Activated naive CD8-positive, alpha-beta T cell treated with anti-CD3 and anti-CD28 coated beads, Interleukin-2, amount 10 ng/mL, durations not matched to agents 7 days and 5 days (primary cell): Measurements from ENCODE around the gene PID1. TPM values are rescaled to one million over a fixed set of nuclear protein-coding genes. Genes with fewer than 3 reads are reported as not detected.

Source experiments
- ATAC-seq: fragments of 150-1000 bp; cut with Tn5 transposase; one replicate; pipeline ENCODE4 v1.10.0; 2021; ENCODE audit warnings: low read depth, moderate library complexity
- POLR2A ChIA-PET: fragments of 350-600 bp; sonication (Branson Sonifier 250); formaldehyde crosslinking; loops from one replicate; lab custom pipeline; 2021; ENCODE audit warnings: antibody characterized with exemption; lab: Charles Lee
- DNase-seq: peaks from one replicate; pipeline ENCODE4 v3.0.0; 2021
- H3K27ac Mint-ChIP-seq: one replicate; pipeline ENCODE4 v1.8.0; 2022; ENCODE audit warnings: mild to moderate bottlenecking, mixed read lengths
- H3K27me3 Mint-ChIP-seq: one replicate; pipeline ENCODE4 v1.8.0; 2022; ENCODE audit warnings: mild to moderate bottlenecking, moderate library complexity, mixed read lengths
- H3K36me3 Mint-ChIP-seq: one replicate; pipeline ENCODE4 v1.8.0; 2021; ENCODE audit warnings: mild to moderate bottlenecking, mixed read lengths
- H3K4me1 Mint-ChIP-seq: one replicate; pipeline ENCODE4 v1.8.0; 2021; ENCODE audit warnings: mixed read lengths
- H3K4me3 Mint-ChIP-seq: one replicate; pipeline ENCODE4 v1.8.0; 2022; ENCODE audit warnings: mild to moderate bottlenecking, moderate library complexity, mixed read lengths
- H3K9me3 Mint-ChIP-seq: one replicate; pipeline ENCODE4 v1.8.0; 2021; ENCODE audit warnings: mixed read lengths
- total RNA-seq, 2 experiments: library from RNA; stranded (reverse); gene quantifications; one replicate each; pipeline ENCODE4 v1.2.3, GENCODE V29; 2021

PID1 gene
- total RNA-seq, 2 experiments from 2014 or later: 0.11 to 0.17 TPM

DNA sequence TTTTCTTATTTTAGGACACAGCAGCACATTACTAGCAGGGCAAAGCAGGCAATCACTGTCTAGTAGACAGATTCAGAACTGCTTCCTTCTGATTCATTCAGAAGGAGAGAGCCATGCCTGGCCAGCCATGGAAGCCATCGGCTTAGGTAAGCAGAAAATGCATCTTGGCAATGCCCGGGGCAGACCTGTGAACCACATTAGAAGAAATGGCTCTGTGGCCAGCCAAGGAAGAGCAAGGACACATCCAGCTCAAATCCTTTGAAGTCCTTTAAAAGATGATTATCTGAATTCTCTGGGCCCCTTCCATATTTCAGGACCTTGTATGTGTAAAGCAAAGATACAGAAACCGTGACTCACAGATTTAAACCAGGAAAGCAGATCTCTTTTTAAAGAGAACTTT lies 227.4 kb downstream of the PID1 start:
- H3K27ac Mint-ChIP-seq: no peak overlapping the region
- H3K4me1 Mint-ChIP-seq: no peaks in the 10 kb centered on the region
- POLR2A ChIA-PET: no interaction called here
- no peaks in the 10 kb centered on the region for H3K27me3 Mint-ChIP-seq
- H3K4me3 Mint-ChIP-seq: no peak overlapping the region
- DNase-seq (no peak), ATAC-seq (no peak)
- H3K9me3 Mint-ChIP-seq: peaks cover 4% of the 10 kb centered on the region
- H3K36me3 Mint-ChIP-seq: no peaks in the 10 kb centered on the region

DNA sequence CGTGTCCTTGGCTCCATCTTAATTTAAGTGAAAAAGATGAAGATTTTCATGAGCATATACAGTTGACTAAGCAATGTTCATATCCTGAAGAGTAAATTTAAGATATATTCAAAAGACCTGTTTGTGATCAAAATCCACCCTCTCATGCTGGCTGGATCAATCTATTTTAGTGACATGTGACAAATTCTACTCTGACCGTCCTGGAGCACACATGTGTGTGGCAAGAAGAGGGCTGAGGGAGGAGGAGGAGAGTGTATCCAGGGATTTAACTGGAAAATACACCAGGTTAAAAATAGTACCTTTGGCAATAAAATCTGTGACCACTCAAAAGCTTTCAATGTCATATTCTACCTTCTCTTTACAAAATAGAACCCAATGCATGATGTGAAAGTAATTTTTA lies 228.7 kb downstream of the PID1 start:
- Mint-ChIP-seq H3K27me3 (no peaks in the 10 kb centered on the region), H3K4me3 (no peak overlapping the region), H3K27ac (no peak overlapping the region), H3K9me3 (peaks cover 4% of the 10 kb centered on the region), H3K36me3 (no peaks in the 10 kb centered on the region), H3K4me1 (no peaks in the 10 kb centered on the region)
- POLR2A ChIA-PET: no interaction called here
- ATAC-seq (no peak), DNase-seq (no peak)

DNA sequence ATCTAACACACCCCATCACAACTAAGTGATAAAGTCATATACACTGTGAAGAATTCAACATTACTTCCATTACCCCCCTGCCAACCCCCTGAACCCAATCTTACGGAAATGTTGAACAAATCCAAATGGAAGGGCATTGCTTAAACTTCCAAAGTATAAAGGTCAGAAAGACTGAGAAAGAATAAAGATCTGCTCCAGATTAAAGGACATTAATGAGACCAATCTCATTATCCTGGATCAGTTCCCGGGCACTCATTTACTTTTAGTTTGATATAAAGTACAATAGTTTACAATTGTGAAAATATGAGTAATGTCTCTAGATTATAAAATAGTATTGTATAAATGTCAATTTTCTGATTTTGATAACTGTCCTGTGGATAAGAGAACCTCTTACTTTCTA lies 229.4 kb downstream of the PID1 start:
- Mint-ChIP-seq H3K4me3 (no peak overlapping the region), H3K27ac (no peak overlapping the region), H3K36me3 (no peaks in the 10 kb centered on the region), H3K27me3 (no peaks in the 10 kb centered on the region), H3K4me1 (no peaks in the 10 kb centered on the region), H3K9me3 (peaks cover 2% of the 10 kb centered on the region)
- POLR2A ChIA-PET: no interaction called here
- DNase-seq (no peak), ATAC-seq (no peak)

DNA sequence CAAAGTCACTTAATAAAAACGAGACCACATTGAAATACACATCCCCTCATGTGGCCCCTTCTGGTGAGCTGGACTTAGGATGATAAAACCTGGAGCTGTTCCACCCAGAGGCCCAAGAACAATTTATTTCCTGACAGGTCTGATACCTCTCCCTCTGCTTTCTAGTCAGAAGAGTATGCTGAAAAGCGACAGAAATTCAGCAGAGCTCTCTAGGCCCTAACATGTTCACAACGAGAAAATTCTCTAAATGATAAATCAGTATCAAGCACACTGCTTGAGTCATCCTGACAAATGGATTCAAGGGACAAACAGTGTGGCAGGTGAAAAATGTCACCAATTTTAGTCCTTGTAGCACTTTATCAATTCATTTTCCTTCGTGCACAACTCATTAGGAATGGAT lies 233.5 kb downstream of the PID1 start:
- Mint-ChIP-seq H3K27me3 (no peaks in the 10 kb centered on the region), H3K4me3 (no peak overlapping the region), H3K9me3 (no peaks in the 10 kb centered on the region), H3K4me1 (no peaks in the 10 kb centered on the region), H3K27ac (no peak overlapping the region), H3K36me3 (no peaks in the 10 kb centered on the region)
- DNase-seq (no peak), ATAC-seq (no peak)
- POLR2A ChIA-PET: no interaction called here

DNA sequence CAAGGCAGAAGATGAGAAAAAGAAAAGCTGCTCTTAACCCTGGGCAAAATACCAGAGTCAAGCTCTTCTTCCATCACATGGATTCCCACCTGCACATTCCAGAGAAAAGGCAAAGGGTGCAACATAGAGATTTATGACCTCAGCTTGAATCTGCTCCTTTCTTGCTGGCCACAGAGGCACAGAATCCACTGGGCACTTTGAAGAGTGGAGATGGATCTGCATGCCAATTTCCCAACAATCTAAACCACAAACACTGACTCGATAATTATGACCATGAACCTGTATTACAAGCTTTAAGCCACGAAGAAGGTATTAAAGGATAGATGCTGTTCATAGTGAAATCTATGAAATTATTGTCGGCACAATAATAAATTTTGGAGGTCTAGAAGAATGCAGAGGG lies 237.3 kb downstream of the PID1 start:
- Mint-ChIP-seq H3K9me3 (no peaks in the 10 kb centered on the region), H3K27ac (no peak overlapping the region), H3K27me3 (no peaks in the 10 kb centered on the region), H3K36me3 (no peaks in the 10 kb centered on the region), H3K4me1 (no peaks in the 10 kb centered on the region), H3K4me3 (no peak overlapping the region)
- DNase-seq (no peak), ATAC-seq (no peak)
- POLR2A ChIA-PET: no interaction called here

DNA sequence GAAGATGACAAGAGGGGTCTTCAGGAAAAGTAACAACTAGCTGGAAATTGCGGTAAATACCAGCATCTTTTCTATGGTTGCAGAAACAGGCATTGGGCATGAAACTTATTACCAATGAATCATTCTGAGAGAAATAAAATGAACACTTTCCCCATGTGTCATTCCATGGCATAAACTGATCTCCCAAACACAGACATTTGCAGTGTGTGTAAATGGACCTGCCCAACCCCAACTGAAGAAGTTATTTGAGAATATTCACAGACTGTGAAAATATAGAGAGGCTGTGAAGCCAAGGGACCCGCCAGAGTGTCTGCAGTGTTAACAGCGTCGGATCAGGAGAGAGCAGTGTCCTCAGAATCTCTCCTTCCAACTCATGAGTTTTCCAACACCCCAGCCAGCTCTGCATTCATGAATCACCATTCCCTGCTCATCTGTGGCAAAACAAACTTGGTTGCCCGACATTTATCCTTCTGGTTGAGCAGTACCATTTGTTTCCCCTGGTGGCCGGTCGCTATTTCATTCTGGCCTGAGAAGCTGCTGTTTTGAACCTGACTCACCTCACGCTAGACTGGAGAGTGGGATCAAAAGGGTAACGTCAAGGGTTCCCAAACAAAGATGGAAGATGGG lies 238.4 kb downstream of the PID1 start:
- Mint-ChIP-seq H3K36me3 (no peaks in the 10 kb centered on the region), H3K27me3 (no peaks in the 10 kb centered on the region), H3K27ac (no peak overlapping the region), H3K4me1 (no peaks in the 10 kb centered on the region), H3K9me3 (no peaks in the 10 kb centered on the region), H3K4me3 (no peak overlapping the region)
- no peak for ATAC-seq
- POLR2A ChIA-PET: no interaction called here
- no peak for DNase-seq

GRCh38 chr2:229027353-229028105 lies 243.6 kb downstream of the PID1 start:
- Mint-ChIP-seq H3K4me3 (no peak overlapping the region), H3K4me1 (no peaks in the 10 kb centered on the region)
- POLR2A ChIA-PET: no interaction called here

DNA sequence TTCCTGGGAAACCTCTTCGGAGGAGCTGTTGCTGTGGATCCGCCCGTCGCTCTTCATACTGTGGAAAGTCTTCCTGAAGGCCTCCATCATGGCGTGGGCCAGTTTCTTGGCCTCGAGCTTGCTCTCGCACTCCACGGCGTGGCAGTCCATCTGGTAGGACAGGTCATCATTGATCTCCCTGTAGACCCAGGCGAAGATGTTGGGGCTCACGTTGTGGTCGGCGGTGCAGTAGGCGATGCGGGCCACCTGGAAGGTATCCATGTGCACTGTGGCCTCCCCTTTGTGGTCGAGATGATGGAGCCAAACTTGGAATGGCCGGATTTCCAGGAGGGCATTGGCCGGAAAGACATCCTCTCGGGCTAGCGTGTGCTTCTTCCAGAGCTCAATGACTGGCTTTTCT lies 245.4 kb downstream of the PID1 start:
- no peak overlapping the region for H3K4me3 Mint-ChIP-seq
- no peak overlapping the region for H3K27ac Mint-ChIP-seq
- H3K4me1 Mint-ChIP-seq: no peaks in the 10 kb centered on the region
- POLR2A ChIA-PET: no interaction called here
- no peaks in the 10 kb centered on the region for H3K27me3 Mint-ChIP-seq
- DNase-seq (no peak), ATAC-seq (no peak)
- H3K9me3 Mint-ChIP-seq: peaks cover 4% of the 10 kb centered on the region
- H3K36me3 Mint-ChIP-seq: no peaks in the 10 kb centered on the region

More at GRCh38 chr2:229027353-229028105, 243.6 kb downstream of the PID1 start:
- Mint-ChIP-seq H3K36me3 (no peaks in the 10 kb centered on the region), H3K27ac (no peak overlapping the region), H3K9me3 (peaks cover 4% of the 10 kb centered on the region), H3K27me3 (no peaks in the 10 kb centered on the region)
- DNase-seq: no peak
- ATAC-seq: no peak

GRCh38 chr2:229022652-229023051 lies 248.4 kb downstream of the PID1 start:
- no peak overlapping the region for H3K4me3 Mint-ChIP-seq
- no peaks in the 10 kb centered on the region for H3K27me3 Mint-ChIP-seq
- DNase-seq: no peak
- H3K36me3 Mint-ChIP-seq: no peaks in the 10 kb centered on the region
- peaks cover 6% of the 10 kb centered on the region for H3K9me3 Mint-ChIP-seq
- ATAC-seq: no peak
- H3K4me1 Mint-ChIP-seq: no peaks in the 10 kb centered on the region
- POLR2A ChIA-PET: no interaction called here
- H3K27ac Mint-ChIP-seq: no peak overlapping the region

DNA sequence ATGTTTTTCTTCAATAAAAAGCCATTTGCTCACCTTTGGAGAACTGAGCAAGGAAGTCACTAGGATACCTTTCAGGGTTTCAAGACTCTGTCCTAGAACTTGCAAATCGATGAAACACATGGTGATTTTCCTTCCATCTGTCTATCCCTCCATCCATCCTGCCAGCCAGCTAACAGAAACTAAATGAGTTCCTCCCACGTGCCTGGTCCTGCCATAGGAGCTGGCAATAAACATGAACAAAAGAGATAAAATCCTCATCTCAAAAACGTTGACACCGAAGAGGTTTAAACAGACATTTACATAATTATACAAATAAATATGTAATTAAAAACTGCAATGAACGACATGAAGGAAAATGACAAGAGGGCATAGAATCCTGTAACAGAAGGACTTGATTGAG lies 249.0 kb downstream of the PID1 start:
- no peaks in the 10 kb centered on the region for H3K4me1 Mint-ChIP-seq

GRCh38 chr2:229009816-229010215 lies 261.3 kb downstream of the PID1 start:
- ATAC-seq (no peak), DNase-seq (no peak)
- Mint-ChIP-seq H3K36me3 (no peaks in the 10 kb centered on the region), H3K27me3 (no peaks in the 10 kb centered on the region), H3K4me3 (no peak overlapping the region), H3K9me3 (no peaks in the 10 kb centered on the region), H3K27ac (no peak overlapping the region), H3K4me1 (no peaks in the 10 kb centered on the region)
- POLR2A ChIA-PET: no interaction called here

More for the DNA sequence above, 249.0 kb downstream of the PID1 start:
- no peak for ATAC-seq
- peaks cover 4% of the 10 kb centered on the region for H3K9me3 Mint-ChIP-seq
- no peak overlapping the region for H3K27ac Mint-ChIP-seq
- H3K4me3 Mint-ChIP-seq: no peak overlapping the region
- no peaks in the 10 kb centered on the region for H3K27me3 Mint-ChIP-seq
- POLR2A ChIA-PET: no interaction called here
- H3K36me3 Mint-ChIP-seq: no peaks in the 10 kb centered on the region
- no peak for DNase-seq

GRCh38 chr2:229003256-229003655 lies 267.8 kb downstream of the PID1 start:
- no peak for ATAC-seq
- Mint-ChIP-seq H3K4me1 (no peaks in the 10 kb centered on the region), H3K27ac (no peak overlapping the region), H3K4me3 (no peak overlapping the region), H3K9me3 (peaks cover 10% of the 10 kb centered on the region), H3K27me3 (no peaks in the 10 kb centered on the region), H3K36me3 (no peaks in the 10 kb centered on the region)
- no peak for DNase-seq
- POLR2A ChIA-PET: no interaction called here

DNA sequence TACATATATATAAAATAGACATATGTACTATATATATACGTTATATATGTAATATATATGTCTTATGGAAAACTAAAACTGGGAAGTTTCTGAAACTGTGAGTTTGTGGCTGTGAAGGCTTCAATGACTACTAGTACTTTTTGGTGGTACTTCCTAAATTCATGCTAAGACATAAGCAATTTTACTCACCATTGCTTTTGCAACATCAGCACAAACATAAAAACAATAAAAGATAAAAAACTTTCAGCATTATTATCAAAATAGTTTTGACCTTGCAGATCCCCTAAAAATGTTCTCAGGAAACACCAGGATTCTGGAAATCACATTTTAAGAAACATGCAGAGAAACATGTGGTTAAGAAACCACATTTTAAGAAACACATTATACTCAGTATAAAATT lies 269.9 kb downstream of the PID1 start:
- Mint-ChIP-seq H3K4me1 (no peaks in the 10 kb centered on the region), H3K36me3 (no peaks in the 10 kb centered on the region), H3K27me3 (no peaks in the 10 kb centered on the region), H3K27ac (no peak overlapping the region), H3K4me3 (no peak overlapping the region), H3K9me3 (peaks cover 11% of the 10 kb centered on the region)
- ATAC-seq (no peak), DNase-seq (no peak)
- POLR2A ChIA-PET: no interaction called here

- no peak overlapping the region for H3K27ac Mint-ChIP-seq
- no peaks in the 10 kb centered on the region for H3K36me3 Mint-ChIP-seq
- H3K9me3 Mint-ChIP-seq: peaks cover 13% of the 10 kb centered on the region
- POLR2A ChIA-PET: no interaction called here
- no peaks in the 10 kb centered on the region for H3K27me3 Mint-ChIP-seq
- H3K4me1 Mint-ChIP-seq: no peaks in the 10 kb centered on the region
- ATAC-seq (no peak), DNase-seq (no peak)
- no peak overlapping the region for H3K4me3 Mint-ChIP-seq
Measured at GRCh38 chr2:228999326-228999725, 271.8 kb downstream of the PID1 start.
